ENCODE results near the gene GNG10. TPM values are rescaled to one million over a fixed set of nuclear protein-coding genes. Genes with fewer than 3 reads are reported as not detected.
"Not testable (repeated sequence)": the region's sequence is repeated elsewhere in the genome, so short reads cannot be mapped to it uniquely, and the experiment has no call there.

Gene GNG10
- total RNA-seq, 1 experiment from 2014 or later = 26.2 TPM

DNA sequence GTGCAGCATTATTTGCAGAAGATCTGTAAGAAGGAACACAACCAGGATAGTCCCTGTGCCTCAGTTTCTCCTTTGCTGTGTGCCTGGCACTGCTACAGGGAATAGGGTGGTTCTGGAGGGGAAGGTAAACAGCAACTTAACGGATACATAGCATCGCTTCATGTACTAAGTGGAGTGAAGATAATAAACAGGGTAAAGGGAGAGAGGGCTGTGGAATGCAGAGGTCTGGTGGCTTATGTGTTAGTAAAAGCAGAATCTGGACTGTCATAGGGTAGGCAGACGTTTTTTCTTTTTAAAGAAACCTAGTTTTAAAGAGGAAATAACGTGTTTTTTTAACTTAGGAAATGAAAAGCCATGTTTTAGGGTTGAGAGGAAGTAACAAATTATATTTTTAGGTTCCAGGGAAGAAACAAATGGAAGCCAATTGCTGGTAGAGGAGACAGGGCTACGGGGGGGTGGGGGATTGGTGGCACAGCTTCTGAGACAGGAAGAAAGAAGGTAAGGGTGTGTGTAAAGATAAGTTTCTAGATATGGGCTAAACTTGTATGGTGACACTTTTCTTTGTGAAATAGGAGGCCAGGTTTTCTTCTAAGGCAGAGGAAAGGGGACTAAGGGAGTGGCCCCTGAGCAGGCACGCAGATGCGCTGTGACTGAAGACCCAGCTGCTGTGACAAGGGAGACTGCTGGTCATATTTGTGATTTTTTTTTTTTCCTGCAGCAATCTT, 1.3 kb downstream of the GNG10 start:
- no peak for DNase-seq (ENCODE audit: low spot score)

DNA sequence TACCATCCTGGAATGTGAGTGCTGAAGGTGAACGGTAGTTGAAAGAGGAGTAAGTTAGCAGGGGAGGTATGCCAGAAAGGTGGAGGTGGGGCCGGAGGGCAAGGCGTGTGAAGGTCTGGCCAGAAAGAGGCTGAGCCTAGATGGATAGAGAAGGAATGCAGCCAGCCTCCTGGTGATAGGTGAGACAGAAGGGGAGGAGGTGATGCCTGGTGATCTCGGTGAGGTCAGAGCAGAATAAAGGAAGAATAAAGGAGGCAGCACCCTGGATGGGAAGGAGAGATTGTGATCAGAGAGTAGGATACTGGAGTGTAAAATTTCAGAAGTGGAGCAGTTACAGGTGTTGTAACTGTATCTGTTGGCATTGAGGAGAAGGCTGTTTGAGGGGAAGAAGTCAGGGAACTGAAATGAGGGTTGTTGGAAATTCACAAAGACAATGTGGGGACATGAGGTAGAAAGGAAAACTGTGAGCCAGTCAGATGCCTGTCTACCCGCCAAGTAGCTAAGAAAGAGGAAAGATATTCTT, 2.0 kb downstream of the GNG10 start:
- H3K36me3 ChIP-seq (ENCODE audit: insufficient read depth, low read length, poor library complexity, severe bottlenecking) = no peaks in the 10 kb centered on the region
- peaks cover 6% of the 10 kb centered on the region for H3K4me1 ChIP-seq (ENCODE audit: insufficient read depth, low read length, poor library complexity, severe bottlenecking)
- ChIA-PET POLR2A (ENCODE audit: low non-redundant PET) (interaction anchor here (0.6 kb wide), 1 partner anchor 19 kb away, joined by 4 read pairs; no protein-coding TSS in a partner anchor), CTCF (no interaction called here)
- H3K27ac ChIP-seq (ENCODE audit: low read depth, low read length, poor library complexity, severe bottlenecking) = no peak overlapping the region
- intact Hi-C loops (cut with micrococcal nuclease; ENCODE audit: unreplicated experiment) = no loop called here
- H3K9me3 ChIP-seq (ENCODE audit: low read depth, low read length, poor library complexity, severe bottlenecking) = no peaks in the 10 kb centered on the region
- no peak for DNase-seq (ENCODE audit: low spot score)
- BruUV-seq (replicated peaks) = no TSS peak
- H3K27me3 ChIP-seq (replicated peaks; ENCODE audit: insufficient read depth, low read depth, low read length, poor library complexity) = no peaks in the 10 kb centered on the region
- no peak overlapping the region for H3K4me3 ChIP-seq (ENCODE audit: low read depth, low read length, poor library complexity, severe bottlenecking)
- no peak for TF ChIP-seq EZH2 (IDR thresholded peaks at IDR 0.05; ENCODE audit: borderline replicate concordance, low read depth, low read length, poor library complexity, severe bottlenecking)
- TF ChIP-seq, protein P1, sequence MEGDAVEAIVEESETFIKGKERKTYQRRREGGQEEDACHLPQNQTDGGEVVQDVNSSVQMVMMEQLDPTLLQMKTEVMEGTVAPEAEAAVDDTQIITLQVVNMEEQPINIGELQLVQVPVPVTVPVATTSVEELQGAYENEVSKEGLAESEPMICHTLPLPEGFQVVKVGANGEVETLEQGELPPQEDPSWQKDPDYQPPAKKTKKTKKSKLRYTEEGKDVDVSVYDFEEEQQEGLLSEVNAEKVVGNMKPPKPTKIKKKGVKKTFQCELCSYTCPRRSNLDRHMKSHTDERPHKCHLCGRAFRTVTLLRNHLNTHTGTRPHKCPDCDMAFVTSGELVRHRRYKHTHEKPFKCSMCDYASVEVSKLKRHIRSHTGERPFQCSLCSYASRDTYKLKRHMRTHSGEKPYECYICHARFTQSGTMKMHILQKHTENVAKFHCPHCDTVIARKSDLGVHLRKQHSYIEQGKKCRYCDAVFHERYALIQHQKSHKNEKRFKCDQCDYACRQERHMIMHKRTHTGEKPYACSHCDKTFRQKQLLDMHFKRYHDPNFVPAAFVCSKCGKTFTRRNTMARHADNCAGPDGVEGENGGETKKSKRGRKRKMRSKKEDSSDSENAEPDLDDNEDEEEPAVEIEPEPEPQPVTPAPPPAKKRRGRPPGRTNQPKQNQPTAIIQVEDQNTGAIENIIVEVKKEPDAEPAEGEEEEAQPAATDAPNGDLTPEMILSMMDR (conservative IDR thresholded peaks at IDR 0.05; ENCODE audit: low read depth, low read length) = no peak

More for the DNA sequence above, 1.3 kb downstream of the GNG10 start:
- ChIA-PET CTCF (no interaction called here), POLR2A (ENCODE audit: low non-redundant PET) (interaction anchor here (0.6 kb wide), 1 partner anchor 20 kb away, joined by 4 read pairs; no protein-coding TSS in a partner anchor)
- H3K36me3 ChIP-seq (ENCODE audit: insufficient read depth, low read length, poor library complexity, severe bottlenecking) = no peaks in the 10 kb centered on the region
- TF ChIP-seq, protein P1 (conservative IDR thresholded peaks at IDR 0.05; ENCODE audit: low read depth, low read length) = no peak
- no peak for TF ChIP-seq EZH2 (IDR thresholded peaks at IDR 0.05; ENCODE audit: borderline replicate concordance, low read depth, low read length, poor library complexity, severe bottlenecking)
- peaks cover 6% of the 10 kb centered on the region for H3K4me1 ChIP-seq (ENCODE audit: insufficient read depth, low read length, poor library complexity, severe bottlenecking)
- peak overlapping the region; percentile 77 for H3K4me3 ChIP-seq (ENCODE audit: low read depth, low read length, poor library complexity, severe bottlenecking)
- H3K27ac ChIP-seq (ENCODE audit: low read depth, low read length, poor library complexity, severe bottlenecking) = no peak overlapping the region
- intact Hi-C loops (cut with micrococcal nuclease; ENCODE audit: unreplicated experiment) = no loop called here
- no peaks in the 10 kb centered on the region for H3K27me3 ChIP-seq (replicated peaks; ENCODE audit: insufficient read depth, low read depth, low read length, poor library complexity)
- H3K9me3 ChIP-seq (ENCODE audit: low read depth, low read length, poor library complexity, severe bottlenecking) = no peaks in the 10 kb centered on the region
- BruUV-seq (replicated peaks) = no TSS peak

DNA sequence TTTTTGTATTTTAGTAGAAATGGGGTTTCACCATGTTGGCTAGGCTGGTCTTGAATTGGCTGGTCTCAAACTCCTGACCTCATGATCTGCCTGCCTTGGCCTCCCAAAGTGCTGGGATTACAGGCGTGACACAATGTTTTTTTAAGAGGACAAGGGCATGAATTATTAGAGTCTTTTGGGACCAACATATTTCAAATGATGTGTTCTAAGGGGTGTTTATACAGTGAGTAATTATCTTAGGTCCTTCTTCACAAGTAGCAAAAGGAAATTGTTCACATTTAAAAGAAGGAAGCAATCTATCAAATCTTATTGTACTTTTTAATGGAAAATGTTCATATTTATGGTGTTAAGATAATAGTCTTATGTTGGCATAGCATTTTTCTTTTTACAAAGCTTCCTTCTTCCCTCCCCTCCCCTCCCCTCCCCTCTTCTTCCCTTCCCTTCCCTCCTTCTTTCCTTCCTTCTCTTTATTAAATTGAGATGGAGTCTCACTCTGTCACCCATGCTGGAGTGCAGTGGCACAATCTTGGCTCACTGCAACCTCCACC, 6.7 kb downstream of the GNG10 start:
- Histone ChIP-seq H3K27ac (ENCODE audit: low read depth, low read length, poor library complexity, severe bottlenecking) (no peak overlapping the region), H3K4me3 (ENCODE audit: low read depth, low read length, poor library complexity, severe bottlenecking) (no peak overlapping the region), H3K9me3 (ENCODE audit: low read depth, low read length, poor library complexity, severe bottlenecking) (no peaks in the 10 kb centered on the region), H3K27me3 (replicated peaks; ENCODE audit: insufficient read depth, low read depth, low read length, poor library complexity) (no peaks in the 10 kb centered on the region), H3K4me1 (ENCODE audit: insufficient read depth, low read length, poor library complexity, severe bottlenecking) (no peaks in the 10 kb centered on the region), H3K36me3 (ENCODE audit: insufficient read depth, low read length, poor library complexity, severe bottlenecking) (no peaks in the 10 kb centered on the region)
- BruUV-seq (replicated peaks) = no TSS peak
- DNase-seq (ENCODE audit: low spot score) = no peak
- TF ChIP-seq, protein P1 (conservative IDR thresholded peaks at IDR 0.05; ENCODE audit: low read depth, low read length) = no peak
- TF ChIP-seq EZH2 (IDR thresholded peaks at IDR 0.05; ENCODE audit: borderline replicate concordance, low read depth, low read length, poor library complexity, severe bottlenecking) = no peak
- intact Hi-C loops (cut with micrococcal nuclease; ENCODE audit: unreplicated experiment) = no loop called here
- ChIA-PET POLR2A (ENCODE audit: low non-redundant PET) (no interaction called here), CTCF (interaction anchor here (0.6 kb wide), 1 partner anchor 1167 kb away, joined by 5 read pairs; no protein-coding TSS in a partner anchor)

DNA sequence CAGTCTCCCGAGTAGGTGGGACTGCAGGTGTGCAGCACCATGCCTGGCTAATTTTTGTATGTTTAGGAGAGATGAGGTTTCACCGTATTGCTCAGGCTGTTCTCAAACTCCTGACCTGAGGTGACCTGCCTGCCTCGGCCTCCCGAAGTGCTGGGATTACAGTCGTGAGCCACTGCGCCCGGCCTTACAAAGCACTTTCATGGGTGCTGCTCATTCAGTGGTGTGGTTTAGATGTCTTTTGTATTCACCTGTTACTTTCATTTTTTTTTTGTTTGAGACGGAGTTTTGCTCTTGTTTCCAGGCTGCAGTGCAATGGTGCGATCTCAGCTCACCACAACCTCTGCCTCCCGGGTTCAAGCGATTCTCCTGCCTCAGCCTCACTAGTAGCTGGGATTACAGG, 7.2 kb downstream of the GNG10 start:
- H3K9me3 ChIP-seq (ENCODE audit: low read depth, low read length, poor library complexity, severe bottlenecking); H3K4me3 ChIP-seq (ENCODE audit: low read depth, low read length, poor library complexity, severe bottlenecking); H3K36me3 ChIP-seq (ENCODE audit: insufficient read depth, low read length, poor library complexity, severe bottlenecking); DNase-seq (ENCODE audit: low spot score); POLR2A ChIA-PET (ENCODE audit: low non-redundant PET); H3K4me1 ChIP-seq (ENCODE audit: insufficient read depth, low read length, poor library complexity, severe bottlenecking); H3K27me3 ChIP-seq (replicated peaks; ENCODE audit: insufficient read depth, low read depth, low read length, poor library complexity); BruUV-seq (replicated peaks); CTCF ChIA-PET; intact Hi-C loops (cut with micrococcal nuclease; ENCODE audit: unreplicated experiment); H3K27ac ChIP-seq (ENCODE audit: low read depth, low read length, poor library complexity, severe bottlenecking): not testable (repeated sequence)
